ENCODE measurements around the gene NWD2.

NWD2 gene

GRCh38 chr4:37483610-37484009 lies 239.1 kb downstream of the NWD2 start:
- Histone ChIP-seq H3K36me3 (ENCODE audit: insufficient read depth, low read length) (no peaks in the 10 kb centered on the region), H3K9me2 (replicated peaks; ENCODE audit: low read depth, low read length) (no peaks in the 10 kb centered on the region), H4K20me1 (ENCODE audit: insufficient read depth, low read length, poor library complexity, severe bottlenecking) (no peaks in the 10 kb centered on the region), H2AFZ (ENCODE audit: low read length) (no peak overlapping the region), H3K4me2 (ENCODE audit: low read depth, low read length, poor library complexity, severe bottlenecking) (no peak overlapping the region), H3K9ac (ENCODE audit: low read depth, low read length, poor library complexity, severe bottlenecking) (no peak overlapping the region), H3K79me2 (ENCODE audit: insufficient read depth, low read length) (no peaks in the 10 kb centered on the region), H3F3A (ENCODE audit: low read depth) (no peaks in the 10 kb centered on the region), H3K4me3 (ENCODE audit: low read length, poor library complexity, severe bottlenecking) (no peak overlapping the region), H3K4me1 (ENCODE audit: insufficient read depth, low read length, poor library complexity, severe bottlenecking) (no peaks in the 10 kb centered on the region), H3K27me3 (ENCODE audit: insufficient read depth, low read length, poor library complexity, severe bottlenecking) (no peaks in the 10 kb centered on the region), H3K9me3 (ENCODE audit: insufficient read depth, low read depth, low read length) (no peaks in the 10 kb centered on the region)
- TF ChIP-seq, protein P1, sequence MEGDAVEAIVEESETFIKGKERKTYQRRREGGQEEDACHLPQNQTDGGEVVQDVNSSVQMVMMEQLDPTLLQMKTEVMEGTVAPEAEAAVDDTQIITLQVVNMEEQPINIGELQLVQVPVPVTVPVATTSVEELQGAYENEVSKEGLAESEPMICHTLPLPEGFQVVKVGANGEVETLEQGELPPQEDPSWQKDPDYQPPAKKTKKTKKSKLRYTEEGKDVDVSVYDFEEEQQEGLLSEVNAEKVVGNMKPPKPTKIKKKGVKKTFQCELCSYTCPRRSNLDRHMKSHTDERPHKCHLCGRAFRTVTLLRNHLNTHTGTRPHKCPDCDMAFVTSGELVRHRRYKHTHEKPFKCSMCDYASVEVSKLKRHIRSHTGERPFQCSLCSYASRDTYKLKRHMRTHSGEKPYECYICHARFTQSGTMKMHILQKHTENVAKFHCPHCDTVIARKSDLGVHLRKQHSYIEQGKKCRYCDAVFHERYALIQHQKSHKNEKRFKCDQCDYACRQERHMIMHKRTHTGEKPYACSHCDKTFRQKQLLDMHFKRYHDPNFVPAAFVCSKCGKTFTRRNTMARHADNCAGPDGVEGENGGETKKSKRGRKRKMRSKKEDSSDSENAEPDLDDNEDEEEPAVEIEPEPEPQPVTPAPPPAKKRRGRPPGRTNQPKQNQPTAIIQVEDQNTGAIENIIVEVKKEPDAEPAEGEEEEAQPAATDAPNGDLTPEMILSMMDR (conservative IDR thresholded peaks at IDR 0.05; ENCODE audit: low read length) = no peak
- no peak for TF ChIP-seq EZH2phosphoT487 (IDR thresholded peaks at IDR 0.05; ENCODE audit: borderline replicate concordance)

- TF ChIP-seq, protein P1 (conservative IDR thresholded peaks at IDR 0.05; ENCODE audit: low read length) = no peak
- no peak for TF ChIP-seq EZH2phosphoT487 (IDR thresholded peaks at IDR 0.05; ENCODE audit: borderline replicate concordance)
- Histone ChIP-seq H3K27me3 (ENCODE audit: insufficient read depth, low read length, poor library complexity, severe bottlenecking) (no peaks in the 10 kb centered on the region), H3K79me2 (ENCODE audit: insufficient read depth, low read length) (no peaks in the 10 kb centered on the region), H3K36me3 (ENCODE audit: insufficient read depth, low read length) (no peaks in the 10 kb centered on the region), H3K9me2 (replicated peaks; ENCODE audit: low read depth, low read length) (no peaks in the 10 kb centered on the region), H2AFZ (ENCODE audit: low read length) (no peak overlapping the region), H3K4me1 (ENCODE audit: insufficient read depth, low read length, poor library complexity, severe bottlenecking) (no peaks in the 10 kb centered on the region), H3K4me2 (ENCODE audit: low read depth, low read length, poor library complexity, severe bottlenecking) (no peak overlapping the region), H3K4me3 (ENCODE audit: low read length, poor library complexity, severe bottlenecking) (no peak overlapping the region), H3K9ac (ENCODE audit: low read depth, low read length, poor library complexity, severe bottlenecking) (no peak overlapping the region), H3F3A (ENCODE audit: low read depth) (no peaks in the 10 kb centered on the region), H3K9me3 (ENCODE audit: insufficient read depth, low read depth, low read length) (no peaks in the 10 kb centered on the region), H4K20me1 (ENCODE audit: insufficient read depth, low read length, poor library complexity, severe bottlenecking) (no peaks in the 10 kb centered on the region)
These were observed 241.6 kb downstream of the NWD2 start for GRCh38 chr4:37486166-37486565.

DNA sequence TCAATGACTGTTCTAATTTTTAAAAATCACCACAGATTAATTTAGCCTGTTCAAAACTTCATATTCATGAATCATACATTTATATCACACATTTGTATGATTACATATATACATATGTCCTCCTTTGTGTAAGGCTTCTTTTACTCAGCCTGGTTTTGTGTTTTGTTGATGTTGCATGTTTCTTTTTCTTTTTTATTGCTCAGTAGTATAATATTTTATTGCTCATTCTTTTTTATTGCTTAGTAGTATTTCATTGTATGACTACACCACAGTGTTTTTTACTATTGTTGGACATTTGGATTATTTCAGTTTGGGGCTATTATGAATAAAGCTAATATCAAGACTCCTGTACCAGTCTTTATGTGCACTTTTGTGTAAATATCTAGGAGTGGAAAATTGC lies 243.1 kb downstream of the NWD2 start:
- Histone ChIP-seq H3K9me3 (ENCODE audit: insufficient read depth, low read depth, low read length) (no peaks in the 10 kb centered on the region), H4K20me1 (ENCODE audit: insufficient read depth, low read length, poor library complexity, severe bottlenecking) (no peaks in the 10 kb centered on the region), H3K36me3 (ENCODE audit: insufficient read depth, low read length) (no peaks in the 10 kb centered on the region), H3K4me1 (ENCODE audit: insufficient read depth, low read length, poor library complexity, severe bottlenecking) (no peaks in the 10 kb centered on the region), H3K4me3 (ENCODE audit: low read length, poor library complexity, severe bottlenecking) (no peak overlapping the region), H3K9me2 (replicated peaks; ENCODE audit: low read depth, low read length) (no peaks in the 10 kb centered on the region), H3K9ac (ENCODE audit: low read depth, low read length, poor library complexity, severe bottlenecking) (no peak overlapping the region), H3F3A (ENCODE audit: low read depth) (no peaks in the 10 kb centered on the region), H3K27me3 (ENCODE audit: insufficient read depth, low read length, poor library complexity, severe bottlenecking) (no peaks in the 10 kb centered on the region), H3K4me2 (ENCODE audit: low read depth, low read length, poor library complexity, severe bottlenecking) (no peak overlapping the region), H3K79me2 (ENCODE audit: insufficient read depth, low read length) (no peaks in the 10 kb centered on the region), H2AFZ (ENCODE audit: low read length) (no peak overlapping the region)
- no peak for TF ChIP-seq EZH2phosphoT487 (IDR thresholded peaks at IDR 0.05; ENCODE audit: borderline replicate concordance)
- TF ChIP-seq, protein P1 (conservative IDR thresholded peaks at IDR 0.05; ENCODE audit: low read length) = no peak
